K562 (cell line): ENCODE measurements around the gene GLCCI1. TPM values are rescaled to one million over a fixed set of nuclear protein-coding genes. Genes with fewer than 3 reads are reported as not detected.

Experiments
- FOS ChIP-seq: IDR thresholded peaks from 3 replicates; pipeline ENCODE4 v1.6.1; 2011; ENCODE audit not compliant: insufficient read length; ENCODE audit errors: extremely low read depth
- RERE ChIP-seq: sonication (generic); formaldehyde crosslinking; IDR thresholded peaks from 2 replicates; pipeline ENCODE4 v1.8.0; 2023; ENCODE audit warnings: missing genetic modification reagents, mild to moderate bottlenecking, borderline replicate concordance
- ZNF507 ChIP-seq: conservative IDR thresholded peaks from 2 replicates; pipeline ENCODE4 v1.6.1; 2017; ENCODE audit warnings: missing genetic modification characterization, missing compliant biosample characterization
- polyA plus RNA-seq, 8 experiments: library from polyadenylated mRNA; depleted of rRNA in 4 of 8; stranded (reverse) in 5 of 8; unstranded in 3 of 8; fragments of >200 nt; fragmentation: Nextera tagmentation in 2 of 8; fragmentation: Illumina TruSeq in 1 of 8; extraction: Ambion mirVana in 2 of 8; extraction: Trizol in 1 of 8; gene quantifications; 2 replicates each; pipeline versions ENCODE4 v1.2.1 to v1.2.3, GENCODE V29; 2011 to 2014; ENCODE audit warnings: inconsistent platforms in 1 of 8, missing spikeins in 1 of 8
- total RNA-seq, 7 experiments: library from RNA; depleted of rRNA in 6 of 7; stranded (reverse); fragments of >200 nt in 6 of 7; fragmentation: Illumina TruSeq in 2 of 7; extraction: Trizol in 2 of 7; gene quantifications; 2 replicates each; pipeline versions ENCODE4 v1.2.1 to v1.2.3, GENCODE V29; 2011 to 2021; ENCODE audit warnings: low replicate concordance in 1 of 7
- TF ChIP-seq, protein P1 (sequence below): fragments of 450-650 bp; formaldehyde crosslinking; IDR thresholded peaks from 2 replicates; pipeline ENCODE4 v1.4.0; 2020; ENCODE audit warnings: mild to moderate bottlenecking, mixed read lengths

Gene GLCCI1
- total and polyA plus RNA-seq, 9 of the 15 experiments (the other 6 are each of a cell fraction or from before 2014, with no cell fraction given) = 2.7 to 11.9 (median 7.2) TPM

- TF ChIP-seq RERE = no peak
- TF ChIP-seq, protein P1, sequence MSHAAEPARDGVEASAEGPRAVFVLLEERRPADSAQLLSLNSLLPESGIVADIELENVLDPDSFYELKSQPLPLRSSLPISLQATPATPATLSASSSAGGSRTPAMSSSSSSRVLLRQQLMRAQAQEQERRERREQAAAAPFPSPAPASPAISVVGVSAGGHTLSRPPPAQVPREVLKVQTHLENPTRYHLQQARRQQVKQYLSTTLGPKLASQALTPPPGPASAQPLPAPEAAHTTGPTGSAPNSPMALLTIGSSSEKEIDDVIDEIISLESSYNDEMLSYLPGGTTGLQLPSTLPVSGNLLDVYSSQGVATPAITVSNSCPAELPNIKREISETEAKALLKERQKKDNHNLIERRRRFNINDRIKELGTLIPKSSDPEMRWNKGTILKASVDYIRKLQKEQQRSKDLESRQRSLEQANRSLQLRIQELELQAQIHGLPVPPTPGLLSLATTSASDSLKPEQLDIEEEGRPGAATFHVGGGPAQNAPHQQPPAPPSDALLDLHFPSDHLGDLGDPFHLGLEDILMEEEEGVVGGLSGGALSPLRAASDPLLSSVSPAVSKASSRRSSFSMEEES = no peak
- TF ChIP-seq ZNF507 (tag) = no peak
- TF ChIP-seq FOS = no peak
- TF ChIP-seq, all 486 proteins: peak for 0
Observed at GRCh38 chr7:7990441-7990761, 21.8 kb downstream of the GLCCI1 start (continued).
